Liver (tissue), 9 donors: ENCODE measurements around the gene TREML2. TPM values are rescaled to one million over a fixed set of nuclear protein-coding genes. Genes with fewer than 3 reads are reported as not detected.

Source experiments
- DNase-seq: peaks from one replicate; pipeline ENCODE4 v3.0.0-alpha.2; 2017; ENCODE audit warnings: low spot score
- H3K27ac ChIP-seq, 2 donors: one replicate each; pipeline ENCODE4 v1.7.0; 2013; ENCODE audit warnings: inconsistent platforms in 2 of 2, low read length in 2 of 2, control low read depth in 1 of 2, low read depth in 1 of 2, mild to moderate bottlenecking in 1 of 2
- H3K27me3 ChIP-seq, 4 donors: one replicate each; pipeline versions ENCODE4 v1.6.1 to v1.7.0; 2013; ENCODE audit warnings: low read length in 3 of 4, inconsistent platforms in 1 of 4, mild to moderate bottlenecking in 1 of 4, moderate library complexity in 1 of 4; ENCODE audit not compliant: control insufficient read depth in 4 of 4, insufficient read depth in 4 of 4
- H3K36me3 ChIP-seq, 4 donors: one replicate each; pipeline versions ENCODE4 v1.6.1 to v1.7.0; 2013; ENCODE audit warnings: low read length in 3 of 4, mild to moderate bottlenecking in 3 of 4, low read depth in 1 of 4, moderate library complexity in 1 of 4; ENCODE audit not compliant: control insufficient read depth in 4 of 4, insufficient read depth in 3 of 4
- H3K4me1 ChIP-seq, 4 donors: one replicate each; pipeline versions ENCODE4 v1.6.1 to v1.7.0; 2013; ENCODE audit warnings: low read length in 3 of 4, mild to moderate bottlenecking in 3 of 4, moderate library complexity in 1 of 4; ENCODE audit not compliant: control insufficient read depth in 4 of 4, insufficient read depth in 4 of 4
- H3K4me3 ChIP-seq, 3 donors: one replicate each; pipeline versions ENCODE4 v1.6.1 to v1.7.0; 2013; ENCODE audit warnings: low read length in 3 of 3, control low read depth in 1 of 3, low read depth in 1 of 3, mild to moderate bottlenecking in 1 of 3
- H3K9ac ChIP-seq, 2 donors: one replicate each; pipeline ENCODE4 v1.7.0; 2013; ENCODE audit warnings: low read length in 2 of 2, mild to moderate bottlenecking in 2 of 2, moderate library complexity in 2 of 2, control low read depth in 1 of 2, low read depth in 1 of 2
- H3K9me3 ChIP-seq, 4 donors: one replicate each; pipeline versions ENCODE4 v1.6.1 to v1.7.0; 2013; ENCODE audit warnings: low read length in 3 of 4; ENCODE audit not compliant: control insufficient read depth in 4 of 4
- ATF3 ChIP-seq: IDR thresholded peaks from 2 replicates; pipeline ENCODE4 v1.6.1; 2016; ENCODE audit warnings: antibody characterized with exemption
- CTCF ChIP-seq: fragments of 150-350 bp; IDR thresholded peaks from 2 replicates; pipeline ENCODE4 v1.5.1; 2017; ENCODE audit warnings: improper control_type of control experiment, low read depth, low read length; ENCODE audit not compliant: missing input control
- EGR1 ChIP-seq, 2 donors: IDR thresholded peaks; 2 replicates each; pipeline ENCODE4 v1.6.1; 2016 to 2018; ENCODE audit warnings: antibody characterized with exemption in 2 of 2, low read depth in 2 of 2
- FOXA1 ChIP-seq: IDR thresholded peaks from 2 replicates; pipeline ENCODE4 v1.6.1; 2016; ENCODE audit warnings: antibody characterized with exemption
- FOXA2 ChIP-seq: IDR thresholded peaks from 2 replicates; pipeline ENCODE4 v1.6.1; 2016; ENCODE audit warnings: antibody characterized with exemption
- GABPA ChIP-seq, 2 donors: IDR thresholded peaks in 1 of 2; conservative IDR thresholded peaks in 1 of 2; 2 replicates each; pipeline ENCODE4 v1.6.1; 2016; ENCODE audit warnings: antibody characterized with exemption in 2 of 2, mild to moderate bottlenecking in 1 of 2, moderate library complexity in 1 of 2
- HNF4A ChIP-seq, 2 donors: conservative IDR thresholded peaks; 2 replicates each; pipeline ENCODE4 v1.6.1; 2016; ENCODE audit warnings: antibody characterized with exemption in 2 of 2, mild to moderate bottlenecking in 2 of 2
- HNF4G ChIP-seq: IDR thresholded peaks from 2 replicates; pipeline ENCODE4 v1.6.1; 2016; ENCODE audit warnings: antibody characterized with exemption
- JUND ChIP-seq, 2 donors: IDR thresholded peaks; 2 replicates each; pipeline ENCODE4 v1.6.1; 2016; ENCODE audit warnings: antibody characterized with exemption in 2 of 2
- MAX ChIP-seq: IDR thresholded peaks from 2 replicates; pipeline ENCODE4 v1.6.1; 2016; ENCODE audit warnings: antibody characterized with exemption
- NR2F2 ChIP-seq: IDR thresholded peaks from 2 replicates; pipeline ENCODE4 v1.6.1; 2016; ENCODE audit warnings: antibody characterized with exemption
- RAD21 ChIP-seq, 2 donors: IDR thresholded peaks; 2 replicates each; pipeline ENCODE4 v1.6.1; 2016; ENCODE audit warnings: antibody characterized with exemption in 2 of 2, mild to moderate bottlenecking in 2 of 2
- REST ChIP-seq: IDR thresholded peaks from 2 replicates; pipeline ENCODE4 v1.6.1; 2016; ENCODE audit warnings: antibody characterized with exemption, mild to moderate bottlenecking
- RXRA ChIP-seq, 2 donors: IDR thresholded peaks; 2 replicates each; pipeline ENCODE4 v1.6.1; 2017 to 2018; ENCODE audit warnings: antibody characterized with exemption in 2 of 2, mild to moderate bottlenecking in 1 of 2
- SP1 ChIP-seq: IDR thresholded peaks from 2 replicates; pipeline ENCODE4 v1.6.1; 2018; ENCODE audit warnings: antibody characterized with exemption, mild to moderate bottlenecking
- TAF1 ChIP-seq: conservative IDR thresholded peaks from 2 replicates; pipeline ENCODE4 v1.6.1; 2016; ENCODE audit warnings: antibody characterized with exemption, mild to moderate bottlenecking
- YY1 ChIP-seq: IDR thresholded peaks from 2 replicates; pipeline ENCODE4 v1.6.1; 2016; ENCODE audit warnings: antibody characterized with exemption, mild to moderate bottlenecking
- ZBTB33 ChIP-seq: IDR thresholded peaks from 2 replicates; pipeline ENCODE4 v1.6.1; 2016; ENCODE audit warnings: antibody characterized with exemption
- WGBS: extraction: QIAGEN DNeasy Blood & Tissue Kit; methylation state at CpG from one replicate; pipeline ENCODE4 v1.1.7; 2013; 5-methylcytosine and 5-hydroxymethylcytosine counted together
- polyA plus RNA-seq, 2 donors: library from polyadenylated mRNA; stranded (reverse) in 1 of 2; unstranded in 1 of 2; fragments of 200-250 nt in 1 of 2; fragments of >200 nt in 1 of 2; fragmentation: Nextera tagmentation in 1 of 2; extraction: Ambion mirVana in 1 of 2; gene quantifications; one replicate each; pipeline versions ENCODE4 v1.2.1 to v1.2.3, GENCODE V29; 2013 to 2015
- total RNA-seq, 2 donors: library from RNA; depleted of rRNA; stranded (reverse); fragments of >200 nt; gene quantifications; one replicate each; pipeline ENCODE4 v1.2.3, GENCODE V29; 2014
- donor health status: healthy.
- donor health status: healthy.
- donor health status: healthy.
- donor health status: healthy.
- donor health status: healthy.

The TREML2 gene
- total and polyA plus RNA-seq, 4 donors, result 0.03 to 9.8 (median 0.23) TPM

GRCh38 chr6:41190791-41191190, 10.2 kb downstream of the TREML2 start:
- Histone ChIP-seq H3K4me3 (no peak overlapping the region), H3K9ac (no peak overlapping the region), H3K27me3 (no peaks in the 10 kb centered on the region), H3K4me1 (no peaks in the 10 kb centered on the region), H3K9me3 (peaks cover 0 to 10% (median 3%) of the 10 kb centered on the region in 4 donors), H3K36me3 (no peaks in the 10 kb centered on the region), H3K27ac (no peak overlapping the region)
- 79% methylated on average over 3 of the region's 3 CpGs for WGBS
- DNase-seq, result no peak
- no peak for TF ChIP-seq EGR1 (IDR thresholded peaks at IDR 0.05; ENCODE audit: low read depth in 2 of 2)
- TF ChIP-seq FOXA2, result no peak
- TF ChIP-seq ZBTB33, result no peak
- no peak for TF ChIP-seq YY1
- no peak for TF ChIP-seq RAD21 (IDR thresholded peaks at IDR 0.05)
- no peak for TF ChIP-seq JUND (IDR thresholded peaks at IDR 0.05)
- no peak for TF ChIP-seq GABPA (IDR thresholded peaks at IDR 0.05 in 1 of 2, conservative IDR thresholded peaks at IDR 0.05 in 1 of 2)
- no peak for TF ChIP-seq HNF4A (conservative IDR thresholded peaks at IDR 0.05)
- no peak for TF ChIP-seq CTCF
- no peak for TF ChIP-seq FOXA1
- TF ChIP-seq RXRA (IDR thresholded peaks at IDR 0.05), result no peak
- no peak for TF ChIP-seq ATF3
- no peak for TF ChIP-seq SP1
- TF ChIP-seq NR2F2, result no peak
- TF ChIP-seq REST, result no peak
- no peak for TF ChIP-seq HNF4G
- TF ChIP-seq TAF1, result no peak
- TF ChIP-seq MAX, result no peak
